K562 (cell line): Measurements from ENCODE around the gene TBX10. TPM values are rescaled to one million over a fixed set of nuclear protein-coding genes. Genes with fewer than 3 reads are reported as not detected.

Experiments
- ATAC-seq: fragments of 200-7000 bp; cut with Tn5 transposase; 3 replicates; pipeline ENCODE4 v1.9.1; 2020; ENCODE audit warnings: moderate library complexity
- BruUV-seq: library from RNA; stranded (reverse); fragments of 400-500 nt; replicated peaks from 2 replicates; lab custom pipeline; 2021; lab: Mats Ljungman, UMichigan
- CTCF ChIA-PET: fragments of 300-600 bp; formaldehyde crosslinking; extraction: SDS; loops from one replicate; lab custom pipeline; 2021; ENCODE audit warnings: low intra/inter-chr PET ratio; lab: Yijun Ruan, JAX
- POLR2A ChIA-PET: fragments of 300-600, 350-650 bp; sonication (Branson Sonifier 250); formaldehyde crosslinking; extraction: SDS; loops from one replicate; lab custom pipeline; 2021; ENCODE audit warnings: antibody characterized with exemption, inconsistent platforms; lab: Yijun Ruan, JAX
- DNase-seq, 4 experiments: peaks; one replicate each; pipeline versions ENCODE4 v3.0.0 to v3.0.0-alpha.2; 2011 to 2018; ENCODE audit warnings: low spot score in 3 of 4, mixed read lengths in 3 of 4; ENCODE audit errors: extremely low read depth in 1 of 4
- FAIRE-seq: peaks from 2 replicates; lab custom pipeline; 2011; peaks lifted over from hg19 to GRCh38; lab: Jason Lieb, UNC
- H2AFZ ChIP-seq: 2 replicates; pipeline ENCODE4 v1.6.0; 2011; ENCODE audit warnings: low read depth, low read length, control low read depth, inconsistent platforms
- H3K27ac ChIP-seq: fragments of 200-600 bp; 3 replicates; pipeline ENCODE4 v1.8.0; 2011; ENCODE audit warnings: low read depth, mild to moderate bottlenecking, control low read depth, inconsistent platforms, low read length, moderate library complexity, mixed read lengths; ENCODE audit errors: extremely low read depth
- H3K27me3 ChIP-seq, 2 experiments: fragments of 300-600 bp in 1 of 2; 2 replicates in 1 of 2; 3 replicates in 1 of 2; pipeline versions ENCODE4 v1.6.0 to v1.8.0; 2011; ENCODE audit warnings: inconsistent platforms in 2 of 2, low read length in 2 of 2, mild to moderate bottlenecking in 1 of 2, mixed read lengths in 1 of 2, moderate library complexity in 1 of 2; ENCODE audit not compliant: control insufficient read depth in 2 of 2, insufficient read depth in 2 of 2
- H3K36me3 ChIP-seq: fragments of 300-600 bp; 3 replicates; pipeline ENCODE4 v1.8.0; 2011; ENCODE audit warnings: mild to moderate bottlenecking, low read length, inconsistent platforms; ENCODE audit not compliant: control insufficient read depth, insufficient read depth
- H3K4me1 ChIP-seq, 2 experiments: fragments of 200-600 bp in 1 of 2; replicated peaks in 1 of 2; 2 replicates in 1 of 2; 3 replicates in 1 of 2; pipeline versions ENCODE4 v1.5.1 to v1.8.0; 2011; ENCODE audit warnings: inconsistent platforms in 2 of 2, low read length in 2 of 2, mild to moderate bottlenecking in 1 of 2, mixed read lengths in 1 of 2, moderate library complexity in 1 of 2; ENCODE audit not compliant: control insufficient read depth in 2 of 2, insufficient read depth in 2 of 2
- H3K4me2 ChIP-seq: 2 replicates; pipeline ENCODE4 v1.6.1; 2011; ENCODE audit warnings: low read length, control low read depth, inconsistent platforms, mixed read lengths; ENCODE audit not compliant: insufficient read depth
- H3K4me3 ChIP-seq: fragments of 200-600 bp; sonication (generic), shearing (Covaris generic); 2 replicates; pipeline ENCODE4 v1.5.1; 2016; ENCODE audit warnings: control low read depth, inconsistent platforms
- H3K79me2 ChIP-seq: fragments of 200-600 bp; 3 replicates; pipeline ENCODE4 v1.8.0; 2011; ENCODE audit warnings: low read length, inconsistent platforms; ENCODE audit not compliant: control insufficient read depth, insufficient read depth
- H3K9ac ChIP-seq, 2 experiments: 2 replicates each; pipeline versions ENCODE4 v1.6.0 to v1.6.1; 2011; ENCODE audit warnings: low read depth in 2 of 2, low read length in 2 of 2, control low read depth in 1 of 2, inconsistent platforms in 1 of 2, mild to moderate bottlenecking in 1 of 2, mixed read lengths in 1 of 2; ENCODE audit not compliant: insufficient read depth in 1 of 2
- H3K9me1 ChIP-seq: one replicate; pipeline ENCODE4 v1.6.0; 2011; ENCODE audit warnings: inconsistent platforms, mild to moderate bottlenecking, low read length, moderate library complexity; ENCODE audit not compliant: control insufficient read depth, insufficient read depth
- H3K9me3 ChIP-seq: replicated peaks from 2 replicates; pipeline ENCODE4 v1.5.1; 2011; ENCODE audit warnings: low read depth, low read length, inconsistent platforms; ENCODE audit not compliant: control insufficient read depth, insufficient read depth
- H4K20me1 ChIP-seq: replicated peaks from 2 replicates; pipeline ENCODE4 v1.6.1; 2011; ENCODE audit warnings: low read length, inconsistent platforms, mixed read lengths; ENCODE audit not compliant: control insufficient read depth, insufficient read depth
- EGR1 ChIP-seq: fragments of 450-650 bp; conservative IDR thresholded peaks from 2 replicates; pipeline ENCODE4 v1.6.1; 2017; ENCODE audit warnings: mild to moderate bottlenecking
- FOS ChIP-seq: IDR thresholded peaks from 3 replicates; pipeline ENCODE4 v1.6.1; 2011; ENCODE audit not compliant: insufficient read length; ENCODE audit errors: extremely low read depth
- FOXJ3 ChIP-seq: sonication (generic); formaldehyde crosslinking; IDR thresholded peaks from 2 replicates; pipeline ENCODE4 v1.4.0; 2020; ENCODE audit warnings: mild to moderate bottlenecking, missing genetic modification reagents
- HMG20B ChIP-seq: fragments of 250-450 bp; sonication (Bioruptor Pico); IDR thresholded peaks from 2 replicates; pipeline ENCODE4 v1.5.0; 2021; ENCODE audit warnings: mild to moderate bottlenecking
- RFX1 ChIP-seq: fragments of 450-650 bp; IDR thresholded peaks from 2 replicates; pipeline ENCODE4 v1.6.1; 2016; ENCODE audit warnings: mild to moderate bottlenecking, moderate library complexity
- SRF ChIP-seq, 2 experiments: fragments of 250-450, 450-650 bp in 1 of 2; sonication (Bioruptor Pico) in 1 of 2; sonication (generic) in 1 of 2; formaldehyde crosslinking; IDR thresholded peaks; 2 replicates each; pipeline versions ENCODE4 v1.5.0 to v1.5.1; 2020 to 2022; ENCODE audit warnings: mild to moderate bottlenecking in 1 of 2, missing genetic modification reagents in 1 of 2
- TOE1 ChIP-seq, 2 experiments: fragments of 450-650 bp in 1 of 2; sonication (generic) in 1 of 2; formaldehyde crosslinking in 1 of 2; IDR thresholded peaks; 2 replicates each; pipeline versions ENCODE4 v1.7.1 to v1.8.0; 2016 to 2022; ENCODE audit warnings: borderline replicate concordance in 2 of 2, mild to moderate bottlenecking in 2 of 2, antibody characterized with exemption in 1 of 2, inconsistent platforms in 1 of 2, low read depth in 1 of 2, missing genetic modification reagents in 1 of 2, moderate library complexity in 1 of 2
- ZBTB17 ChIP-seq: fragments of 450-650 bp; formaldehyde crosslinking; IDR thresholded peaks from 2 replicates; pipeline ENCODE4 v1.4.0; 2020; ENCODE audit warnings: mild to moderate bottlenecking
- ZBTB33 ChIP-seq: sonication (generic); formaldehyde crosslinking; IDR thresholded peaks from 2 replicates; pipeline ENCODE4 v1.8.1; 2023; ENCODE audit warnings: mild to moderate bottlenecking, missing genetic modification reagents
- WGBS: fragments of 100-300 bp; shearing (Covaris generic); methylation state at CpG from one replicate; pipeline ENCODE4 v1.1.6; 2016; ENCODE audit warnings: low coverage, mixed read lengths; ENCODE audit not compliant: insufficient coverage; ENCODE audit errors: missing lambda C conversion rate; 5-methylcytosine and 5-hydroxymethylcytosine counted together
- in situ Hi-C: fragments of 300-500 bp; cut with MboI; formaldehyde crosslinking; loops from 4 replicates; pipeline ENCODE4 v1.15.0; 2018; ENCODE audit warnings: inconsistent platforms, mixed read lengths
- intact Hi-C: fragments of 100-400 bp; cut with micrococcal nuclease; formaldehyde crosslinking; loops from 2 replicates; pipeline ENCODE4 v1.14.2; 2022
- polyA plus RNA-seq, 8 experiments: library from polyadenylated mRNA; depleted of rRNA in 4 of 8; stranded (reverse) in 5 of 8; unstranded in 3 of 8; fragments of >200 nt; fragmentation: Nextera tagmentation in 2 of 8; fragmentation: Illumina TruSeq in 1 of 8; extraction: Ambion mirVana in 2 of 8; extraction: Trizol in 1 of 8; gene quantifications; 2 replicates each; pipeline versions ENCODE4 v1.2.1 to v1.2.3, GENCODE V29; 2011 to 2014; ENCODE audit warnings: inconsistent platforms in 1 of 8, missing spikeins in 1 of 8
- total RNA-seq, 7 experiments: library from RNA; depleted of rRNA in 6 of 7; stranded (reverse); fragments of >200 nt in 6 of 7; fragmentation: Illumina TruSeq in 2 of 7; extraction: Trizol in 2 of 7; gene quantifications; 2 replicates each; pipeline versions ENCODE4 v1.2.1 to v1.2.3, GENCODE V29; 2011 to 2021; ENCODE audit warnings: low replicate concordance in 1 of 7

TBX10 gene
- total and polyA plus RNA-seq, 9 of the 15 experiments (the other 6 are each of a cell fraction or from before 2014, with no cell fraction given), result not detected

- intact Hi-C loops, result loop anchor here (5.0 to 10.0 kb wide), 2 partner anchors 67 to 160 kb away; no protein-coding TSS in a partner anchor
- Histone ChIP-seq H3K4me2 (no peak overlapping the region), H3K9ac (0 out of 4 replicates have a peak overlapping the region, but pooled peaks of 1 of the 2 experiments have one; percentile 22), H3K9me3 (no peaks in the 10 kb centered on the region; the same call in 1 of the 2 replicates)
- CTCF ChIA-PET, result interaction anchor here (0.6 kb wide), 1 partner anchor 14 kb away, joined by 3 read pairs; no protein-coding TSS in a partner anchor
- BruUV-seq, result no TSS peak
- in situ Hi-C loops, result no loop called here
- WGBS, result 35% methylated on average over 19 of the region's 22 CpGs
- TF ChIP-seq FOXJ3 (CRISPR knock-in tag) (no peak), HMG20B (no peak), EGR1 (no peak), RFX1 (no peak), FOS (no peak), SRF (CRISPR knock-in tag; IDR thresholded peaks at IDR 0.05) (no peak), TOE1 (IDR thresholded peaks at IDR 0.05; ENCODE audit: borderline replicate concordance) (no peak), TOE1 (CRISPR knock-in tag; IDR thresholded peaks at IDR 0.05; ENCODE audit: borderline replicate concordance, low read depth) (no peak), ZBTB17 (CRISPR knock-in tag) (no peak), ZBTB33 (CRISPR knock-in tag) (no peak)
- TF ChIP-seq, all 486 proteins: peak for 0
- no peak for FAIRE-seq
- H3K27ac ChIP-seq, result no peak overlapping the region
- no peak overlapping the region for H3K4me3 ChIP-seq
- POLR2A ChIA-PET, result interaction anchor here (0.5 kb wide), 1 partner anchor 16 kb away, joined by 3 read pairs; no protein-coding TSS in a partner anchor
- peaks cover 0 to 51% of the 10 kb centered on the region in 2 experiments; a peak in 3 of 5 replicates for H3K4me1 ChIP-seq
- no peak overlapping the region for H2AFZ ChIP-seq
- H3K27me3 ChIP-seq, result peaks cover 0 to 19% of the 10 kb centered on the region in 2 experiments; a peak in 3 of 5 replicates
- no peaks in the 10 kb centered on the region for H3K79me2 ChIP-seq
- ATAC-seq, result peak; percentile 80
- H4K20me1 ChIP-seq, result peaks cover 3% of the 10 kb centered on the region; the same call in 1 of the 2 replicates
- no peaks in the 10 kb centered on the region for H3K9me1 ChIP-seq
- H3K36me3 ChIP-seq, result no peaks in the 10 kb centered on the region
- DNase-seq, result peak in 3 of 4 experiments; percentile 45 to 67 (median 64)
These were observed 5.2 kb upstream of the TBX10 start for GRCh38 chr11:67644472-67645418.
